A673 (cell line): ENCODE data around the gene WDR37.

Experiments used
- EZH2 ChIP-seq: fragments of 200-600 bp; sonication (generic); IDR thresholded peaks from 2 replicates; pipeline ENCODE4 v1.6.1; 2017; ENCODE audit warnings: borderline replicate concordance, low read depth, mild to moderate bottlenecking, mixed read lengths, antibody characterized with exemption, low read length; ENCODE audit not compliant: poor library complexity, severe bottlenecking
- TF ChIP-seq, protein P1 (sequence below): fragments of 300-800, 200-600 bp; sonication (generic); conservative IDR thresholded peaks from 2 replicates; pipeline ENCODE4 v1.5.1; 2017; ENCODE audit warnings: low read depth, mild to moderate bottlenecking, antibody characterized with exemption, low read length, moderate library complexity, mixed read lengths

DNA sequence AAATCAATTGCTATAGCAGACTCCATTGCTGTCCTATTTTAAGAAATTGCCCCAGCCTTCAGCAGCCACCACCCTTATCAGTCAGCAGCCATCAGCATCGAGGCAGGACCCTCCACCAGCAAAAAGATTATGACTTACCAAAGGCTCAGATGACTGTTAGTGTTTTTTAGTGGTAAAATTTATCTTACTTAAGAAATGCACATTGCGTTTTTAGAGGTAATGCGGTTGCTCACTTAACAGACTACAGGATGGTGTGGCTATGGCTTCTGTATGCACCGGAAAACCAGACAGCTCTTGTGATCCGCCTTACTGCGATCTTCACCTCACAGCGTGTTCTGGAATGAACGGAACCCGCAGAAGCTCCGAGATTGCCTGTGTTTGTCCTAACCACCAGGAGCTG lies 58.1 kb downstream of the WDR37 start:
- TF ChIP-seq, protein P1, sequence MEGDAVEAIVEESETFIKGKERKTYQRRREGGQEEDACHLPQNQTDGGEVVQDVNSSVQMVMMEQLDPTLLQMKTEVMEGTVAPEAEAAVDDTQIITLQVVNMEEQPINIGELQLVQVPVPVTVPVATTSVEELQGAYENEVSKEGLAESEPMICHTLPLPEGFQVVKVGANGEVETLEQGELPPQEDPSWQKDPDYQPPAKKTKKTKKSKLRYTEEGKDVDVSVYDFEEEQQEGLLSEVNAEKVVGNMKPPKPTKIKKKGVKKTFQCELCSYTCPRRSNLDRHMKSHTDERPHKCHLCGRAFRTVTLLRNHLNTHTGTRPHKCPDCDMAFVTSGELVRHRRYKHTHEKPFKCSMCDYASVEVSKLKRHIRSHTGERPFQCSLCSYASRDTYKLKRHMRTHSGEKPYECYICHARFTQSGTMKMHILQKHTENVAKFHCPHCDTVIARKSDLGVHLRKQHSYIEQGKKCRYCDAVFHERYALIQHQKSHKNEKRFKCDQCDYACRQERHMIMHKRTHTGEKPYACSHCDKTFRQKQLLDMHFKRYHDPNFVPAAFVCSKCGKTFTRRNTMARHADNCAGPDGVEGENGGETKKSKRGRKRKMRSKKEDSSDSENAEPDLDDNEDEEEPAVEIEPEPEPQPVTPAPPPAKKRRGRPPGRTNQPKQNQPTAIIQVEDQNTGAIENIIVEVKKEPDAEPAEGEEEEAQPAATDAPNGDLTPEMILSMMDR: no peak
- TF ChIP-seq EZH2: no peak
